GM12891 (cell line): ENCODE data around the gene ZNF385A.
A peak's percentile ranks its signal among the peaks of the same experiment; 100 is the strongest.

Experiments used
- PAX5 ChIP-seq: IDR thresholded peaks from 2 replicates; pipeline ENCODE4 v1.6.1; 2011; ENCODE audit warnings: low read length, moderate library complexity, mild to moderate bottlenecking; ENCODE audit not compliant: insufficient read depth, severe bottlenecking
- POLR2A ChIP-seq: IDR thresholded peaks from 2 replicates; pipeline ENCODE4 v1.6.1; 2011; ENCODE audit warnings: low read depth, low read length, control low read depth
- POLR2AphosphoS5 ChIP-seq: IDR thresholded peaks from 2 replicates; pipeline ENCODE4 v1.6.1; 2011; ENCODE audit warnings: low read depth, low read length, control low read depth
- SPI1 ChIP-seq: IDR thresholded peaks from 2 replicates; pipeline ENCODE4 v1.6.1; 2011; ENCODE audit warnings: low read depth, low read length, control low read depth
- TAF1 ChIP-seq: IDR thresholded peaks from 2 replicates; pipeline ENCODE4 v1.6.1; 2011; ENCODE audit warnings: low read depth, low read length, control low read depth

DNA sequence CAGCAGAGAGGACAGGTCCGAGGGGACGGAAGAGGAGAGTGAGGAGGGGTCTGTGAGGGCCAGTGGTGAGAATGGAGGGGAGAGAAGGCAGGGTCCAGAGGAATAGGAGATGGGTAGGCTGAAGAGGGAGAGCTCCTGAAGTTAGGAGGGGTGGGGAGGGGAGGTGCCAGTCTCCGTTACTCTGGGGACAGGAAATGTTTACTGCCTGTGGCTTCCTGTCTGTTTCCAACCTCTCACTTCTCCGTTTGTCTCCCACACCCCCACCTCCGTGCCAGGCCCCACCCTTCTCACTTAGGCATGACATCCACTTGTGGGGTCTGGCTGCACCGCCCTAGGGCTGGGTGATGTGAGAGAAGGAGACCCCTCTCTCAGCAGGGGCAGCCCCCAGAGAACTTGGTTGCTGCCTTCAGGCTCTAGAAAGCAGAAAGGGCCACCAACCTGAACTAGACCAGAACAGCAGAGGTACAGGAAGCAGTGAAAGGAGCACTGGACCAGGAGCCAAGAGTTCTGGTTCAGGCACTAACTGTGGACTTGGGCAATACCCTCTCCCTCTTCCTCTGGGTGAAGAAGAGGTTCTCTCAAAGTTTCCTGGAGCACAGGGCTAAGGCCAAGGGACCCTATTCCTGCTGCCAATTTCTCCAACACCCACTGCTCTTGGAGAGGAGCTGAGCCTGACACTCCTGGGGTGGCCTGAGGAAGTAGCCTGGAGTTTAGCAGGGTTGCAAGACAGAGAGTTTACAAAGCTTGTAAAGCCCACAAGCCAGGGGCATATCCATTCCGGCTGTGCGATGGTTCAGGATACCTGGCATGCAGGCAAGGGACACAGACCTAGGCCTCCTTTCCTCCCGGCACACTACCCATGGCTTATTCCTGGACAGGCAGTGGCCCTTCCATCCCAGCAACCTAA lies 29.0 kb upstream of the ZNF385A start:
- TF ChIP-seq TAF1 (no peak), POLR2AphosphoS5 (no peak), POLR2A (no peak), PAX5 (no peak), SPI1 (peak; percentile 63)
